NCI-H446 treated with DMSO at 0.1 percent for 48 hours (cell line): Measurements from ENCODE around the gene MUC13.

Experiments
- DNase-seq: peaks from one replicate; lab custom pipeline; 2025; lab: John Stamatoyannopoulos, UW

Gene MUC13

GRCh38 chr3:124896824-124897526, 37.6 kb downstream of the MUC13 start:
- DNase-seq = no peak

GRCh38 chr3:124895756-124896155, 38.8 kb downstream of the MUC13 start:
- peak; percentile 67 for DNase-seq

- no peak for DNase-seq
Observed at GRCh38 chr3:124893526-124893925, 41.0 kb downstream of the MUC13 start.

- no peak for DNase-seq
Observed at GRCh38 chr3:124890573-124891190, 43.9 kb downstream of the MUC13 start.

- DNase-seq = no peak
Observed at GRCh38 chr3:124888482-124889441, 45.8 kb downstream of the MUC13 start.

GRCh38 chr3:124887932-124888298, 46.6 kb downstream of the MUC13 start:
- no peak for DNase-seq

- no peak for DNase-seq
Observed at GRCh38 chr3:124887177-124887931, 47.2 kb downstream of the MUC13 start, which contains the start of gene ITGB5. ITGB5 (minus strand) TSS chr3:124887365; CDS start chr3:124887000, 365 bp downstream.

GRCh38 chr3:124886168-124887056, 48.1 kb downstream of the MUC13 start:
- no peak for DNase-seq

GRCh38 chr3:124885466-124886167, 48.9 kb downstream of the MUC13 start:
- no peak for DNase-seq

GRCh38 chr3:124884474-124885101, 50.0 kb downstream of the MUC13 start:
- no peak for DNase-seq

- DNase-seq = no peak
Observed at GRCh38 chr3:124883766-124884473, 50.6 kb downstream of the MUC13 start.

GRCh38 chr3:124882816-124883747, 51.5 kb downstream of the MUC13 start:
- DNase-seq = no peak

GRCh38 chr3:124881976-124882697, 52.4 kb downstream of the MUC13 start:
- no peak for DNase-seq

GRCh38 chr3:124879337-124879680, 55.2 kb downstream of the MUC13 start:
- DNase-seq = no peak

GRCh38 chr3:124878561-124879336, 55.8 kb downstream of the MUC13 start:
- DNase-seq = peak; percentile 24

- no peak for DNase-seq
Observed at GRCh38 chr3:124877674-124878073, 56.9 kb downstream of the MUC13 start.
